ENCODE measurements around the gene MCF2L. TPM values are rescaled to one million over a fixed set of nuclear protein-coding genes. Genes with fewer than 3 reads are reported as not detected.

Gene MCF2L
- total and polyA plus RNA-seq, 10 of the 15 experiments (the other 5 are each of a cell fraction or from before 2014, with no cell fraction given) = 0.06 to 1.1 (median 0.21) TPM; not detected in 2

DNA sequence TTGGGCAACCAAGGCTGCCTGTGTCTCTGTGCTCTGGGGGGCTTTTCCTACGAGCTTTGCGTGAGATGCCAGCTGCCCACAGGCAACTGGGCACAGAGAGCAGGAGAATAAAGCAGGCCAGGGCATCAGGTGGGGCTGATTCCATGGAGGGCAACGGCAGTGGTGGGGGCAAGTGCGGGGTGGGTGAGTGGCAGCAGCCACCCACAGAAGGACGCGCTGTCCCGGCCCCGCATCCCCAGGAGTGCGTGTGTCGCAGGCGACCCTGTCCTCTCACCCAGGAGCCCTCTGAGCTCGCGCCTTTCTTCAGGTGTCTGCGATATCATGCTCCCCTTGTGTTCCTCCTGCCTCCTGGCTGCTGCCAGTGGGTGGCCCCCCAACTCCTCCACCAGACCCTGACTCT, 67.4 kb downstream of the MCF2L start:
- no peaks in the 10 kb centered on the region for H3K27me3 ChIP-seq (replicated peaks in 1 of 2; ENCODE audit: control insufficient read depth in 2 of 2, insufficient read depth in 2 of 2, low read length in 1 of 2)
- DNase-seq (ENCODE audit: low read depth, low spot score) = no peak
- TF ChIP-seq CEBPB (IDR thresholded peaks at IDR 0.05; ENCODE audit: borderline replicate concordance in 1 of 2, low read depth in 2 of 2, low read length in 2 of 2) = no peak
- TF ChIP-seq FOXM1 (IDR thresholded peaks at IDR 0.05; ENCODE audit: low read depth, low read length) = no peak
- TF ChIP-seq SUZ12 (IDR thresholded peaks at IDR 0.05; ENCODE audit: unreplicated experiment) = no peak
- TF ChIP-seq SIX5 (IDR thresholded peaks at IDR 0.05; ENCODE audit: low read depth, low read length, severe bottlenecking) = no peak
- TF ChIP-seq FOS (IDR thresholded peaks at IDR 0.05; ENCODE audit: borderline replicate concordance, extremely low read depth, insufficient read length) = no peak
- no peak for TF ChIP-seq NR2C1 (IDR thresholded peaks at IDR 0.05)
- no peak for TF ChIP-seq ZNF217 (IDR thresholded peaks at IDR 0.05)
- TF ChIP-seq JUND (IDR thresholded peaks at IDR 0.05; ENCODE audit: low read depth, low read length) = no peak
- no peak for TF ChIP-seq JUNB (IDR thresholded peaks at IDR 0.05)
- no peak for TF ChIP-seq RUNX3 (IDR thresholded peaks at IDR 0.05; ENCODE audit: low read length)
- TF ChIP-seq ZSCAN29 (IDR thresholded peaks at IDR 0.05) = no peak
- TF ChIP-seq DPF2 (IDR thresholded peaks at IDR 0.05) = no peak
- TF ChIP-seq POLR2A (IDR thresholded peaks at IDR 0.05; ENCODE audit: low read depth, low read length) = no peak
- TF ChIP-seq, protein P1, sequence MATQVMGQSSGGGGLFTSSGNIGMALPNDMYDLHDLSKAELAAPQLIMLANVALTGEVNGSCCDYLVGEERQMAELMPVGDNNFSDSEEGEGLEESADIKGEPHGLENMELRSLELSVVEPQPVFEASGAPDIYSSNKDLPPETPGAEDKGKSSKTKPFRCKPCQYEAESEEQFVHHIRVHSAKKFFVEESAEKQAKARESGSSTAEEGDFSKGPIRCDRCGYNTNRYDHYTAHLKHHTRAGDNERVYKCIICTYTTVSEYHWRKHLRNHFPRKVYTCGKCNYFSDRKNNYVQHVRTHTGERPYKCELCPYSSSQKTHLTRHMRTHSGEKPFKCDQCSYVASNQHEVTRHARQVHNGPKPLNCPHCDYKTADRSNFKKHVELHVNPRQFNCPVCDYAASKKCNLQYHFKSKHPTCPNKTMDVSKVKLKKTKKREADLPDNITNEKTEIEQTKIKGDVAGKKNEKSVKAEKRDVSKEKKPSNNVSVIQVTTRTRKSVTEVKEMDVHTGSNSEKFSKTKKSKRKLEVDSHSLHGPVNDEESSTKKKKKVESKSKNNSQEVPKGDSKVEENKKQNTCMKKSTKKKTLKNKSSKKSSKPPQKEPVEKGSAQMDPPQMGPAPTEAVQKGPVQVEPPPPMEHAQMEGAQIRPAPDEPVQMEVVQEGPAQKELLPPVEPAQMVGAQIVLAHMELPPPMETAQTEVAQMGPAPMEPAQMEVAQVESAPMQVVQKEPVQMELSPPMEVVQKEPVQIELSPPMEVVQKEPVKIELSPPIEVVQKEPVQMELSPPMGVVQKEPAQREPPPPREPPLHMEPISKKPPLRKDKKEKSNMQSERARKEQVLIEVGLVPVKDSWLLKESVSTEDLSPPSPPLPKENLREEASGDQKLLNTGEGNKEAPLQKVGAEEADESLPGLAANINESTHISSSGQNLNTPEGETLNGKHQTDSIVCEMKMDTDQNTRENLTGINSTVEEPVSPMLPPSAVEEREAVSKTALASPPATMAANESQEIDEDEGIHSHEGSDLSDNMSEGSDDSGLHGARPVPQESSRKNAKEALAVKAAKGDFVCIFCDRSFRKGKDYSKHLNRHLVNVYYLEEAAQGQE (IDR thresholded peaks at IDR 0.05; ENCODE audit: low read depth, low read length) = no peak
- TF ChIP-seq PKNOX1 (IDR thresholded peaks at IDR 0.05) = no peak
- TF ChIP-seq, protein P2, sequence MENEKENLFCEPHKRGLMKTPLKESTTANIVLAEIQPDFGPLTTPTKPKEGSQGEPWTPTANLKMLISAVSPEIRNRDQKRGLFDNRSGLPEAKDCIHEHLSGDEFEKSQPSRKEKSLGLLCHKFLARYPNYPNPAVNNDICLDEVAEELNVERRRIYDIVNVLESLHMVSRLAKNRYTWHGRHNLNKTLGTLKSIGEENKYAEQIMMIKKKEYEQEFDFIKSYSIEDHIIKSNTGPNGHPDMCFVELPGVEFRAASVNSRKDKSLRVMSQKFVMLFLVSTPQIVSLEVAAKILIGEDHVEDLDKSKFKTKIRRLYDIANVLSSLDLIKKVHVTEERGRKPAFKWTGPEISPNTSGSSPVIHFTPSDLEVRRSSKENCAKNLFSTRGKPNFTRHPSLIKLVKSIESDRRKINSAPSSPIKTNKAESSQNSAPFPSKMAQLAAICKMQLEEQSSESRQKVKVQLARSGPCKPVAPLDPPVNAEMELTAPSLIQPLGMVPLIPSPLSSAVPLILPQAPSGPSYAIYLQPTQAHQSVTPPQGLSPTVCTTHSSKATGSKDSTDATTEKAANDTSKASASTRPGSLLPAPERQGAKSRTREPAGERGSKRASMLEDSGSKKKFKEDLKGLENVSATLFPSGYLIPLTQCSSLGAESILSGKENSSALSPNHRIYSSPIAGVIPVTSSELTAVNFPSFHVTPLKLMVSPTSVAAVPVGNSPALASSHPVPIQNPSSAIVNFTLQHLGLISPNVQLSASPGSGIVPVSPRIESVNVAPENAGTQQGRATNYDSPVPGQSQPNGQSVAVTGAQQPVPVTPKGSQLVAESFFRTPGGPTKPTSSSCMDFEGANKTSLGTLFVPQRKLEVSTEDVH (IDR thresholded peaks at IDR 0.05; ENCODE audit: low read depth, partially characterized antibody) = no peak
- no peak for TF ChIP-seq RCOR1 (conservative IDR thresholded peaks at IDR 0.05; ENCODE audit: low read depth, low read length)
- no peak for TF ChIP-seq MEF2A (IDR thresholded peaks at IDR 0.05; ENCODE audit: insufficient read depth, low read depth, low read length)
- no peak for TF ChIP-seq KAT2A (conservative IDR thresholded peaks at IDR 0.05; ENCODE audit: control insufficient read depth, low read depth, low read length)
- no peaks in the 10 kb centered on the region for H4K20me1 ChIP-seq (ENCODE audit: control insufficient read depth, insufficient read depth)
- H3K9me3 ChIP-seq (replicated peaks; ENCODE audit: control insufficient read depth, insufficient read depth, low read length) = no peaks in the 10 kb centered on the region
- intact Hi-C loops (cut with micrococcal nuclease; ENCODE audit: unreplicated experiment) (no loop called here), in situ Hi-C loops (cut with MboI) (no loop called here)
- RAD21 ChIA-PET (ENCODE audit: unreplicated experiment) = no interaction called here
- no peaks in the 10 kb centered on the region for H3K4me1 ChIP-seq (ENCODE audit: control insufficient read depth, insufficient read depth, low read length)
- H3K36me3 ChIP-seq (ENCODE audit: control insufficient read depth in 2 of 2, insufficient read depth in 2 of 2, low read length in 1 of 2) = no peaks in the 10 kb centered on the region
- H3K4me3 ChIP-seq = no peak overlapping the region
- POLR2A ChIA-PET = no interaction called here
- BruUV-seq (replicated peaks) = no TSS peak
- no peak overlapping the region for H2AFZ ChIP-seq (ENCODE audit: control insufficient read depth, low read depth, low read length)
- 74% methylated on average over 14 of the region's 14 CpGs for WGBS (ENCODE audit: insufficient coverage, insufficient replicate concordance, low lambda C conversion rate, missing lambda C conversion rate)
- no peak for ATAC-seq
- SMC1A ChIA-PET (ENCODE audit: uncharacterized antibody, unreplicated experiment) = no interaction called here
- H3K9ac ChIP-seq (ENCODE audit: control insufficient read depth, insufficient read depth, low read length) = no peak overlapping the region
- no peaks in the 10 kb centered on the region for H3K79me2 ChIP-seq (ENCODE audit: control insufficient read depth, insufficient read depth, low read length)
- FAIRE-seq = no peak
- no peak overlapping the region for H3K4me2 ChIP-seq (ENCODE audit: control insufficient read depth, insufficient read depth)
- CTCF ChIA-PET = no interaction called here
- H3K27ac ChIP-seq (ENCODE audit: control insufficient read depth, insufficient read depth) = no peak overlapping the region
